Measurements from ENCODE around the gene ADGRB3.
"Not testable (repeated sequence)": the region's sequence is repeated elsewhere in the genome, so short reads cannot be mapped to it uniquely, and the experiment has no call there.

The ADGRB3 gene

GRCh38 chr6:68834551-68834950 lies 199.5 kb downstream of the ADGRB3 start:
- H3K27me3 ChIP-seq (ENCODE audit: low read depth, low read length): no peaks in the 10 kb centered on the region
- H3K27ac ChIP-seq (ENCODE audit: low read length): no peak overlapping the region
- H3K9me3 ChIP-seq (ENCODE audit: control insufficient read depth in 1 of 2, low read length in 2 of 2): no peaks in the 10 kb centered on the region
- no peaks in the 10 kb centered on the region for H3K4me1 ChIP-seq (ENCODE audit: control insufficient read depth in 1 of 2, insufficient read depth in 2 of 2, low read length in 2 of 2)
- H3K4me3 ChIP-seq (ENCODE audit: low read depth in 1 of 2, low read length in 2 of 2): no peak overlapping the region
- H3K36me3 ChIP-seq (ENCODE audit: control insufficient read depth in 1 of 2, insufficient read depth in 2 of 2, low read length in 2 of 2): no peaks in the 10 kb centered on the region

GRCh38 chr6:68838571-68838970 lies 203.5 kb downstream of the ADGRB3 start:
- Histone ChIP-seq H3K4me1 (ENCODE audit: control insufficient read depth in 1 of 2, insufficient read depth in 2 of 2, low read length in 2 of 2) (no peaks in the 10 kb centered on the region), H3K9me3 (ENCODE audit: control insufficient read depth in 1 of 2, low read length in 2 of 2) (no peaks in the 10 kb centered on the region), H3K4me3 (ENCODE audit: low read depth in 1 of 2, low read length in 2 of 2) (no peak overlapping the region), H3K36me3 (ENCODE audit: control insufficient read depth in 1 of 2, insufficient read depth in 2 of 2, low read length in 2 of 2) (no peaks in the 10 kb centered on the region), H3K27me3 (ENCODE audit: low read depth, low read length) (no peaks in the 10 kb centered on the region), H3K27ac (ENCODE audit: low read length) (no peak overlapping the region)

GRCh38 chr6:68852791-68853190 lies 217.7 kb downstream of the ADGRB3 start:
- Histone ChIP-seq H3K4me1 (ENCODE audit: control insufficient read depth in 1 of 2, insufficient read depth in 2 of 2, low read length in 2 of 2) (no peaks in the 10 kb centered on the region), H3K4me3 (ENCODE audit: low read depth in 1 of 2, low read length in 2 of 2) (no peak overlapping the region), H3K27ac (ENCODE audit: low read length) (no peak overlapping the region), H3K27me3 (ENCODE audit: low read depth, low read length) (no peaks in the 10 kb centered on the region), H3K9me3 (ENCODE audit: control insufficient read depth in 1 of 2, low read length in 2 of 2) (peaks cover 0 to under 1% of the 10 kb centered on the region in 2 donors), H3K36me3 (ENCODE audit: control insufficient read depth in 1 of 2, insufficient read depth in 2 of 2, low read length in 2 of 2) (no peaks in the 10 kb centered on the region)

- no peak overlapping the region for H3K27ac ChIP-seq (ENCODE audit: low read length)
- no peaks in the 10 kb centered on the region for H3K27me3 ChIP-seq (ENCODE audit: low read depth, low read length)
- no peaks in the 10 kb centered on the region for H3K4me1 ChIP-seq (ENCODE audit: control insufficient read depth in 1 of 2, insufficient read depth in 2 of 2, low read length in 2 of 2)
- H3K4me3 ChIP-seq (ENCODE audit: low read depth in 1 of 2, low read length in 2 of 2): no peak overlapping the region
- H3K36me3 ChIP-seq (ENCODE audit: control insufficient read depth in 1 of 2, insufficient read depth in 2 of 2, low read length in 2 of 2): no peaks in the 10 kb centered on the region
- H3K9me3 ChIP-seq (ENCODE audit: control insufficient read depth in 1 of 2, low read length in 2 of 2): peaks cover 0 to 18% of the 10 kb centered on the region in 2 donors
Observed at GRCh38 chr6:68859233-68859632, 224.2 kb downstream of the ADGRB3 start.

GRCh38 chr6:68868646-68869045 lies 233.6 kb downstream of the ADGRB3 start:
- Histone ChIP-seq H3K4me3 (ENCODE audit: low read depth in 1 of 2, low read length in 2 of 2) (no peak overlapping the region), H3K4me1 (ENCODE audit: control insufficient read depth in 1 of 2, insufficient read depth in 2 of 2, low read length in 2 of 2) (no peaks in the 10 kb centered on the region), H3K9me3 (ENCODE audit: control insufficient read depth in 1 of 2, low read length in 2 of 2) (peaks cover 0 to 6% of the 10 kb centered on the region in 2 donors), H3K36me3 (ENCODE audit: control insufficient read depth in 1 of 2, insufficient read depth in 2 of 2, low read length in 2 of 2) (no peaks in the 10 kb centered on the region), H3K27ac (ENCODE audit: low read length) (no peak overlapping the region), H3K27me3 (ENCODE audit: low read depth, low read length) (no peaks in the 10 kb centered on the region)

- Histone ChIP-seq H3K27ac (ENCODE audit: low read length) (no peak overlapping the region), H3K27me3 (ENCODE audit: low read depth, low read length) (no peaks in the 10 kb centered on the region), H3K36me3 (ENCODE audit: control insufficient read depth in 1 of 2, insufficient read depth in 2 of 2, low read length in 2 of 2) (no peaks in the 10 kb centered on the region), H3K9me3 (ENCODE audit: control insufficient read depth in 1 of 2, low read length in 2 of 2) (no peaks in the 10 kb centered on the region), H3K4me3 (ENCODE audit: low read depth in 1 of 2, low read length in 2 of 2) (no peak overlapping the region), H3K4me1 (ENCODE audit: control insufficient read depth in 1 of 2, insufficient read depth in 2 of 2, low read length in 2 of 2) (no peaks in the 10 kb centered on the region)
Observed at GRCh38 chr6:68873236-68873635, 238.2 kb downstream of the ADGRB3 start.

GRCh38 chr6:68874747-68875146 lies 239.7 kb downstream of the ADGRB3 start:
- no peaks in the 10 kb centered on the region for H3K4me1 ChIP-seq (ENCODE audit: control insufficient read depth in 1 of 2, insufficient read depth in 2 of 2, low read length in 2 of 2)
- H3K27me3 ChIP-seq (ENCODE audit: low read depth, low read length): no peaks in the 10 kb centered on the region
- H3K27ac ChIP-seq (ENCODE audit: low read length): no peak overlapping the region

GRCh38 chr6:68875403-68875802 lies 240.3 kb downstream of the ADGRB3 start:
- H3K36me3 ChIP-seq (ENCODE audit: control insufficient read depth in 1 of 2, insufficient read depth in 2 of 2, low read length in 2 of 2): no peaks in the 10 kb centered on the region
- H3K27ac ChIP-seq (ENCODE audit: low read length): no peak overlapping the region
- no peaks in the 10 kb centered on the region for H3K4me1 ChIP-seq (ENCODE audit: control insufficient read depth in 1 of 2, insufficient read depth in 2 of 2, low read length in 2 of 2)
- no peaks in the 10 kb centered on the region for H3K27me3 ChIP-seq (ENCODE audit: low read depth, low read length)
- H3K9me3 ChIP-seq (ENCODE audit: control insufficient read depth in 1 of 2, low read length in 2 of 2): no peaks in the 10 kb centered on the region
- no peak overlapping the region for H3K4me3 ChIP-seq (ENCODE audit: low read depth in 1 of 2, low read length in 2 of 2)

More at GRCh38 chr6:68874747-68875146, 239.7 kb downstream of the ADGRB3 start:
- Histone ChIP-seq H3K36me3 (ENCODE audit: control insufficient read depth in 1 of 2, insufficient read depth in 2 of 2, low read length in 2 of 2) (no peaks in the 10 kb centered on the region), H3K4me3 (ENCODE audit: low read depth in 1 of 2, low read length in 2 of 2) (no peak overlapping the region), H3K9me3 (ENCODE audit: control insufficient read depth in 1 of 2, low read length in 2 of 2) (no peaks in the 10 kb centered on the region)

GRCh38 chr6:68876792-68877493 lies 241.9 kb downstream of the ADGRB3 start:
- Histone ChIP-seq H3K9me3 (ENCODE audit: control insufficient read depth in 1 of 2, low read length in 2 of 2) (no peaks in the 10 kb centered on the region), H3K27me3 (ENCODE audit: low read depth, low read length) (no peaks in the 10 kb centered on the region), H3K4me3 (ENCODE audit: low read depth in 1 of 2, low read length in 2 of 2) (no peak overlapping the region), H3K36me3 (ENCODE audit: control insufficient read depth in 1 of 2, insufficient read depth in 2 of 2, low read length in 2 of 2) (no peaks in the 10 kb centered on the region), H3K27ac (ENCODE audit: low read length) (no peak overlapping the region), H3K4me1 (ENCODE audit: control insufficient read depth in 1 of 2, insufficient read depth in 2 of 2, low read length in 2 of 2) (no peaks in the 10 kb centered on the region)

- H3K27ac ChIP-seq (ENCODE audit: low read length): no peak overlapping the region
- no peak overlapping the region for H3K4me3 ChIP-seq (ENCODE audit: low read depth in 1 of 2, low read length in 2 of 2)
- no peaks in the 10 kb centered on the region for H3K9me3 ChIP-seq (ENCODE audit: control insufficient read depth in 1 of 2, low read length in 2 of 2)
- H3K4me1 ChIP-seq (ENCODE audit: control insufficient read depth in 1 of 2, insufficient read depth in 2 of 2, low read length in 2 of 2): no peaks in the 10 kb centered on the region
- no peaks in the 10 kb centered on the region for H3K36me3 ChIP-seq (ENCODE audit: control insufficient read depth in 1 of 2, insufficient read depth in 2 of 2, low read length in 2 of 2)
- no peaks in the 10 kb centered on the region for H3K27me3 ChIP-seq (ENCODE audit: low read depth, low read length)
Observed at GRCh38 chr6:68880050-68880813, 245.2 kb downstream of the ADGRB3 start.

- H3K27me3 ChIP-seq (ENCODE audit: low read depth, low read length); H3K4me3 ChIP-seq (ENCODE audit: low read depth in 1 of 2, low read length in 2 of 2); H3K4me1 ChIP-seq (ENCODE audit: control insufficient read depth in 1 of 2, insufficient read depth in 2 of 2, low read length in 2 of 2); H3K9me3 ChIP-seq (ENCODE audit: control insufficient read depth in 1 of 2, low read length in 2 of 2); H3K27ac ChIP-seq (ENCODE audit: low read length); H3K36me3 ChIP-seq (ENCODE audit: control insufficient read depth in 1 of 2, insufficient read depth in 2 of 2, low read length in 2 of 2): not testable (repeated sequence)
Observed at GRCh38 chr6:68883325-68883724, 248.2 kb downstream of the ADGRB3 start.

All from muscle layer of duodenum (tissue), 2 donors.